ENCODE data around the gene TOP3B. TPM values are rescaled to one million over a fixed set of nuclear protein-coding genes. Genes with fewer than 3 reads are reported as not detected.

The TOP3B gene
- total and polyA plus RNA-seq, 9 of the 15 experiments (the other 6 are each of a cell fraction or from before 2014, with no cell fraction given): 3.0 to 188 (median 112) TPM

DNA sequence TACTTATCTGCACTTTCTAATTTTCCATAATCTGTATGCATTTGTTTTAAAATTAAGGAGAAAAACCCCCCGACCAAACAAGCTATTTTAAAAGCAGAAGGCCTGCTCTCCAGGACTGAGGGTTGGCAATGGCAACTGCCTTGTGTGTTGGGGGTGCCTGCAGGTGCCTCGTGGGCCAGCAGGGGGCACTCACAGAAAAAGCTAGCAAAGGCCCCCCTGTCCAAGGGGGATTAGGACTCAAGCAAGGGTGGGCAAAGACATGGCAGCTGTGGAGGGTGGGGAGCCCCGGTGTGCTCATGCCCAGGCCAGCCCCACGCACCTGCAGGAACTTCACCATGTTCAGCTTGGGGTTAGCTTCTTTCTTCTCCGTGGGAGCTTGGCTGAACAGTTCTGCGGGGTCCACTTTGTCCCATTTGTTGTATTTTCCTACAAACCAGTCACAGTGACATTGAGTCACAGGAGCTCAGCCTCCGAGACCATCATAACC is 10.3 kb downstream of the TOP3B start (continued):
- TF ChIP-seq L3MBTL2 (IDR thresholded peaks at IDR 0.05): peak; percentile 51; the same call in 1 of the 2 replicates
- peak; percentile 34 for TF ChIP-seq RBM39 (optimal IDR thresholded peaks at IDR 0.05; ENCODE audit: low read depth, low read length)
- peak; percentile 72 for TF ChIP-seq KLF6 (CRISPR knock-in tag; IDR thresholded peaks at IDR 0.05; ENCODE audit: borderline replicate concordance)
- TF ChIP-seq ZBTB2 (IDR thresholded peaks at IDR 0.05): peak; percentile 63; the same call in 1 of the 2 replicates
- peak in 1 of 2 experiments; percentile 52; a peak in 1 of 4 replicates for TF ChIP-seq MLLT1 (IDR thresholded peaks at IDR 0.05)
- 0 out of 2 replicates have a peak, but pooled peaks have one; percentile 46 for TF ChIP-seq TAF15 (IDR thresholded peaks at IDR 0.05; ENCODE audit: low read depth, low read length)
- TF ChIP-seq TARDBP (IDR thresholded peaks at IDR 0.05): no peak
- TF ChIP-seq FOXK2 (conservative IDR thresholded peaks at IDR 0.05 in 1 of 2, IDR thresholded peaks at IDR 0.05 in 1 of 2; ENCODE audit: low read depth in 2 of 2): peak; percentile 14 to 46; a peak in 2 of 4 replicates
- no peak for TF ChIP-seq ZNF311 (CRISPR knock-in tag; IDR thresholded peaks at IDR 0.05)
- TF ChIP-seq TEAD4 (IDR thresholded peaks at IDR 0.05; ENCODE audit: low read length): 0 out of 2 replicates have a peak, but pooled peaks have one; percentile 12
- TF ChIP-seq TEAD4 (CRISPR knock-in tag; IDR thresholded peaks at IDR 0.05; ENCODE audit: borderline replicate concordance): no peak
- TF ChIP-seq SREBF1 (IDR thresholded peaks at IDR 0.05; ENCODE audit: borderline replicate concordance, low read depth, low read length): peak; percentile 71; the same call in 1 of the 2 replicates
- TF ChIP-seq ERF (CRISPR knock-in tag; IDR thresholded peaks at IDR 0.05): peak; percentile 76; the same call in 1 of the 2 replicates
- TF ChIP-seq SMAD1 (IDR thresholded peaks at IDR 0.05; ENCODE audit: low read depth, low read length, partially characterized antibody): peak; percentile 77
- TF ChIP-seq, protein P1, sequence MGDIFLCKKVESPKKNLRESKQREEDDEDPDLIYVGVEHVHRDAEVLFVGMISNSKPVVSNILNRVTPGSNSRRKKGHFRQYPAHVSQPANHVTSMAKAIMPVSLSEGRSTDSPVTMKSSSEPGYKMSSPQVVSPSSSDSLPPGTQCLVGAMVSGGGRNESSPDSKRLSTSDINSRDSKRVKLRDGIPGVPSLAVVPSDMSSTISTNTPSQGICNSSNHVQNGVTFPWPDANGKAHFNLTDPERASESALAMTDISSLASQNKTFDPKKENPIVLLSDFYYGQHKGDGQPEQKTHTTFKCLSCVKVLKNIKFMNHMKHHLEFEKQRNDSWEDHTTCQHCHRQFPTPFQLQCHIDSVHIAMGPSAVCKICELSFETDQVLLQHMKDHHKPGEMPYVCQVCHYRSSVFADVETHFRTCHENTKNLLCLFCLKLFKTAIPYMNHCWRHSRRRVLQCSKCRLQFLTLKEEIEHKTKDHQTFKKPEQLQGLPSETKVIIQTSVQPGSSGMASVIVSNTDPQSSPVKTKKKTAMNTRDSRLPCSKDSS (IDR thresholded peaks at IDR 0.05; ENCODE audit: low read depth, partially characterized antibody): peak; percentile 34
- TF ChIP-seq ZNF561 (CRISPR knock-in tag; conservative IDR thresholded peaks at IDR 0.05): peak; percentile 11; the same call in 1 of the 2 replicates
- TF ChIP-seq, protein P2, sequence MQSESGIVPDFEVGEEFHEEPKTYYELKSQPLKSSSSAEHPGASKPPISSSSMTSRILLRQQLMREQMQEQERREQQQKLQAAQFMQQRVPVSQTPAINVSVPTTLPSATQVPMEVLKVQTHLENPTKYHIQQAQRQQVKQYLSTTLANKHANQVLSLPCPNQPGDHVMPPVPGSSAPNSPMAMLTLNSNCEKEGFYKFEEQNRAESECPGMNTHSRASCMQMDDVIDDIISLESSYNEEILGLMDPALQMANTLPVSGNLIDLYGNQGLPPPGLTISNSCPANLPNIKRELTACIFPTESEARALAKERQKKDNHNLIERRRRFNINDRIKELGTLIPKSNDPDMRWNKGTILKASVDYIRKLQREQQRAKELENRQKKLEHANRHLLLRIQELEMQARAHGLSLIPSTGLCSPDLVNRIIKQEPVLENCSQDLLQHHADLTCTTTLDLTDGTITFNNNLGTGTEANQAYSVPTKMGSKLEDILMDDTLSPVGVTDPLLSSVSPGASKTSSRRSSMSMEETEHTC (IDR thresholded peaks at IDR 0.05): no peak
- 0 out of 4 replicates have a peak, but pooled peaks of 1 of the 2 experiments have one; percentile 14 for TF ChIP-seq SIX5 (IDR thresholded peaks at IDR 0.05; ENCODE audit: borderline replicate concordance in 1 of 2, insufficient read depth in 1 of 2, low read depth in 1 of 2, low read length in 2 of 2)
- TF ChIP-seq PML (IDR thresholded peaks at IDR 0.05; ENCODE audit: low read length): peak; percentile 53
- TF ChIP-seq, protein P3, sequence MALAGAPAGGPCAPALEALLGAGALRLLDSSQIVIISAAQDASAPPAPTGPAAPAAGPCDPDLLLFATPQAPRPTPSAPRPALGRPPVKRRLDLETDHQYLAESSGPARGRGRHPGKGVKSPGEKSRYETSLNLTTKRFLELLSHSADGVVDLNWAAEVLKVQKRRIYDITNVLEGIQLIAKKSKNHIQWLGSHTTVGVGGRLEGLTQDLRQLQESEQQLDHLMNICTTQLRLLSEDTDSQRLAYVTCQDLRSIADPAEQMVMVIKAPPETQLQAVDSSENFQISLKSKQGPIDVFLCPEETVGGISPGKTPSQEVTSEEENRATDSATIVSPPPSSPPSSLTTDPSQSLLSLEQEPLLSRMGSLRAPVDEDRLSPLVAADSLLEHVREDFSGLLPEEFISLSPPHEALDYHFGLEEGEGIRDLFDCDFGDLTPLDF (CRISPR knock-in tag; IDR thresholded peaks at IDR 0.05): no peak; the same call in 1 of the 2 replicates
